H1 (cell line): ENCODE results near the gene APOA1. TPM values are rescaled to one million over a fixed set of nuclear protein-coding genes. Genes with fewer than 3 reads are reported as not detected.

Experiments used
- CTCF ChIA-PET: fragments of 300-600 bp; sonication (Branson Sonifier 250); formaldehyde crosslinking; loops from one replicate; lab custom pipeline; 2021; ENCODE audit not compliant: partially characterized antibody; lab: Charles Lee
- POLR2A ChIA-PET: fragments of 300-600 bp; sonication (Branson Sonifier 250); formaldehyde crosslinking; loops from one replicate; lab custom pipeline; 2021; ENCODE audit warnings: inconsistent platforms; ENCODE audit not compliant: partially characterized antibody; lab: Charles Lee
- DNase-seq, 2 experiments: peaks; one replicate each; pipeline versions ENCODE4 v3.0.0 to v3.0.0-alpha.2; 2010 to 2022; ENCODE audit warnings: low spot score in 2 of 2, low read depth in 1 of 2, mixed read lengths in 1 of 2
- FAIRE-seq: peaks from 2 replicates; lab custom pipeline; 2011; peaks lifted over from hg19 to GRCh38; lab: Jason Lieb, UNC
- H2AFZ ChIP-seq: 2 replicates; pipeline ENCODE4 v1.8.1; 2012; ENCODE audit warnings: low read length, inconsistent platforms
- H2AK5ac ChIP-seq: 2 replicates; pipeline ENCODE4 v1.6.1; 2013; ENCODE audit warnings: low read depth, low read length
- H2BK120ac ChIP-seq: replicated peaks from 2 replicates; pipeline ENCODE3; 2013; ENCODE audit warnings: low read depth, low read length, inconsistent platforms
- H2BK12ac ChIP-seq: 2 replicates; pipeline ENCODE4 v1.6.1; 2013; ENCODE audit warnings: low read depth, low read length
- H2BK15ac ChIP-seq: 2 replicates; pipeline ENCODE4 v1.6.1; 2013; ENCODE audit warnings: low read length
- H2BK20ac ChIP-seq: 2 replicates; pipeline ENCODE4 v1.6.1; 2013; ENCODE audit warnings: low read length
- H2BK5ac ChIP-seq: 2 replicates; pipeline ENCODE4 v1.6.1; 2013; ENCODE audit warnings: low read depth, low read length
- H3K14ac ChIP-seq: 2 replicates; pipeline ENCODE4 v1.6.1; 2013; ENCODE audit warnings: inconsistent platforms; ENCODE audit not compliant: insufficient read length
- H3K18ac ChIP-seq: 2 replicates; pipeline ENCODE4 v1.6.1; 2013; ENCODE audit warnings: low read length; ENCODE audit errors: extremely low read depth
- H3K23ac ChIP-seq: 2 replicates; pipeline ENCODE4 v1.6.1; 2013; ENCODE audit warnings: inconsistent platforms; ENCODE audit not compliant: insufficient read length
- H3K23me2 ChIP-seq: 2 replicates; pipeline ENCODE4 v1.6.1; 2013; ENCODE audit warnings: low read depth, low read length
- H3K27ac ChIP-seq: 2 replicates; pipeline ENCODE4 v1.6.1; 2011; ENCODE audit warnings: low read depth, low read length, inconsistent platforms
- H3K27me3 ChIP-seq, 4 experiments: replicated peaks in 1 of 4; 1 replicate in 1 of 4; 2 replicates in 3 of 4; pipeline versions ENCODE4 v1.6.1 to v1.8.1; 2011 to 2013; ENCODE audit warnings: low read length in 3 of 4, mild to moderate bottlenecking in 3 of 4, inconsistent platforms in 2 of 4, mixed read lengths in 2 of 4, moderate library complexity in 1 of 4; ENCODE audit not compliant: control insufficient read depth in 3 of 4, insufficient read depth in 3 of 4; ENCODE audit errors: extremely low read depth in 1 of 4
- H3K36me3 ChIP-seq, 4 experiments: 2 replicates each; pipeline versions ENCODE4 v1.6.1 to v1.8.1; 2011 to 2013; ENCODE audit warnings: mild to moderate bottlenecking in 4 of 4, low read length in 3 of 4, moderate library complexity in 2 of 4, control low read depth in 1 of 4, inconsistent platforms in 1 of 4; ENCODE audit not compliant: insufficient read depth in 4 of 4, control insufficient read depth in 2 of 4
- H3K4ac ChIP-seq: replicated peaks from 2 replicates; pipeline ENCODE3; 2013; ENCODE audit warnings: low read length, low read depth, mixed read lengths, inconsistent platforms; ENCODE audit not compliant: insufficient read length
- H3K4me1 ChIP-seq, 4 experiments: replicated peaks in 1 of 4; 1 replicate in 1 of 4; 2 replicates in 3 of 4; pipeline versions ENCODE4 v1.6.1 to v1.8.1; 2011 to 2013; ENCODE audit warnings: low read length in 3 of 4, inconsistent platforms in 2 of 4, mixed read lengths in 1 of 4; ENCODE audit not compliant: insufficient read depth in 4 of 4, control insufficient read depth in 3 of 4
- H3K4me2 ChIP-seq, 2 experiments: 2 replicates each; pipeline versions ENCODE4 v1.6.1 to v1.8.1; 2011 to 2013; ENCODE audit warnings: low read depth in 2 of 2, low read length in 2 of 2, control low read depth in 1 of 2, inconsistent platforms in 1 of 2, mild to moderate bottlenecking in 1 of 2; ENCODE audit not compliant: insufficient read depth in 1 of 2
- H3K4me3 ChIP-seq, 4 experiments: fragments of 200-600, 300-600 bp in 1 of 4; sonication (generic), shearing (Covaris generic), sonication (Bioruptor Twin) in 1 of 4; 2 replicates each; pipeline versions ENCODE4 v1.5.1 to v1.8.1; 2011 to 2016; ENCODE audit warnings: low read length in 4 of 4, low read depth in 3 of 4, control low read depth in 2 of 4, inconsistent platforms in 2 of 4, mild to moderate bottlenecking in 2 of 4, mixed read lengths in 1 of 4, moderate library complexity in 1 of 4; ENCODE audit not compliant: insufficient read depth in 2 of 4; ENCODE audit errors: extremely low read depth in 1 of 4
- H3K56ac ChIP-seq: replicated peaks from 2 replicates; pipeline ENCODE3; 2013; ENCODE audit warnings: low read depth, mild to moderate bottlenecking, mixed read lengths, low read length, inconsistent platforms; ENCODE audit not compliant: insufficient read length
- H3K79me1 ChIP-seq: 2 replicates; pipeline ENCODE4 v1.6.1; 2013; ENCODE audit warnings: low read depth, low read length, control low read depth
- H3K79me2 ChIP-seq, 2 experiments: 2 replicates each; pipeline versions ENCODE4 v1.6.1 to v1.8.1; 2012 to 2013; ENCODE audit warnings: low read length in 2 of 2, mild to moderate bottlenecking in 2 of 2, inconsistent platforms in 1 of 2; ENCODE audit not compliant: insufficient read depth in 2 of 2, control insufficient read depth in 1 of 2
- H3K9ac ChIP-seq, 4 experiments: replicated peaks in 1 of 4; 1 replicate in 1 of 4; 2 replicates in 3 of 4; pipeline versions ENCODE4 v1.6.1 to v1.8.1; 2011 to 2013; ENCODE audit warnings: low read depth in 3 of 4, low read length in 3 of 4, control low read depth in 2 of 4, mild to moderate bottlenecking in 2 of 4, moderate library complexity in 2 of 4, inconsistent platforms in 1 of 4; ENCODE audit errors: extremely low read depth in 1 of 4
- H3K9me3 ChIP-seq, 2 experiments: 2 replicates each; pipeline versions ENCODE4 v1.6.1 to v1.8.1; 2012 to 2013; ENCODE audit warnings: mild to moderate bottlenecking in 2 of 2, moderate library complexity in 2 of 2, control low read depth in 1 of 2, inconsistent platforms in 1 of 2, low read depth in 1 of 2, low read length in 1 of 2, mixed read lengths in 1 of 2; ENCODE audit not compliant: insufficient read depth in 2 of 2
- H4K20me1 ChIP-seq, 2 experiments: replicated peaks in 1 of 2; 2 replicates each; pipeline versions ENCODE3 to v1.8.1; 2011 to 2013; ENCODE audit warnings: inconsistent platforms in 2 of 2, low read length in 2 of 2, mild to moderate bottlenecking in 1 of 2; ENCODE audit not compliant: insufficient read depth in 2 of 2, control insufficient read depth in 1 of 2
- H4K5ac ChIP-seq: 2 replicates; pipeline ENCODE4 v1.6.1; 2013; ENCODE audit warnings: low read length, low read depth, mixed read lengths, inconsistent platforms; ENCODE audit not compliant: insufficient read length
- H4K8ac ChIP-seq: 2 replicates; pipeline ENCODE4 v1.8.0; 2013; ENCODE audit warnings: mild to moderate bottlenecking, moderate library complexity, low read length, inconsistent platforms; ENCODE audit not compliant: insufficient read depth; ENCODE audit errors: extremely low read depth
- H4K91ac ChIP-seq: replicated peaks from 2 replicates; pipeline ENCODE3; 2013; ENCODE audit warnings: low read length, mixed read lengths, inconsistent platforms; ENCODE audit not compliant: insufficient read length
- NANOG ChIP-seq: IDR thresholded peaks from 2 replicates; pipeline ENCODE4 v1.6.1; 2011; ENCODE audit warnings: low read length, low read depth, mild to moderate bottlenecking, inconsistent platforms; ENCODE audit not compliant: insufficient read depth, poor library complexity, severe bottlenecking
- RAD21 ChIP-seq, 2 experiments: IDR thresholded peaks in 1 of 2; conservative IDR thresholded peaks in 1 of 2; 2 replicates each; pipeline ENCODE4 v1.6.1; 2011; ENCODE audit warnings: low read depth in 2 of 2, low read length in 2 of 2, improper control_type of control experiment in 1 of 2, inconsistent platforms in 1 of 2, mild to moderate bottlenecking in 1 of 2, moderate library complexity in 1 of 2
- SP1 ChIP-seq: IDR thresholded peaks from 2 replicates; pipeline ENCODE4 v1.6.1; 2011; ENCODE audit warnings: low read depth, low read length
- WGBS, 2 experiments: shearing (Covaris generic) in 1 of 2; methylation state at CpG; one replicate each; pipeline versions ENCODE4 v1.1.6 to v1.1.7; 2013 to 2015; ENCODE audit warnings: low lambda C conversion rate in 2 of 2, mixed read lengths in 2 of 2, inconsistent platforms in 1 of 2, low coverage in 1 of 2, missing lambda C conversion rate in 1 of 2; ENCODE audit not compliant: insufficient replicate concordance in 2 of 2, insufficient coverage in 1 of 2, insufficient read length in 1 of 2; ENCODE audit errors: extremely low coverage in 1 of 2, missing lambda C conversion rate in 1 of 2; 5-methylcytosine and 5-hydroxymethylcytosine counted together
- polyA plus RNA-seq, 7 experiments: library from polyadenylated mRNA; depleted of rRNA in 3 of 7; stranded (reverse) in 5 of 7; unstranded in 2 of 7; fragments of >200 nt in 5 of 7; fragments of 200-250 nt in 2 of 7; gene quantifications; 1 replicate in 5 of 7; 2 replicates in 1 of 7; 4 replicates in 1 of 7; pipeline versions ENCODE4 v1.2.1 to v1.2.3, GENCODE V29; 2011 to 2013; ENCODE audit warnings: missing spikeins in 2 of 7, mixed read lengths in 2 of 7
- total RNA-seq: library from RNA; stranded (reverse); fragmentation: NEBNext Ultra II Directional; extraction: Animal tissue kit (Norgen Biotek cat#: 25700); gene quantifications from 2 replicates; pipeline ENCODE4 v1.2.1, GENCODE V29; 2021

APOA1 gene
- total and polyA plus RNA-seq, 2 of the 8 experiments (the other 6 are each of a cell fraction or from before 2014, with no cell fraction given) = 0.80 TPM; not detected in 1

- 82% methylated on average over 1 of the region's 1 CpG; no CpG with 5 or more reads in 1 of the 2 experiments for WGBS, 2 experiments
- H2AK5ac ChIP-seq = no peak overlapping the region
- no peak for DNase-seq
- no peak overlapping the region for H2BK120ac ChIP-seq
- H3K27ac ChIP-seq = no peak overlapping the region
- H2BK12ac ChIP-seq = no peak overlapping the region
- H2BK15ac ChIP-seq = no peak overlapping the region
- H3K4me2 ChIP-seq = no peak overlapping the region
- peaks cover 0 to 55% (median 38%) of the 10 kb centered on the region in 4 experiments; a peak in 7 of 8 replicates for H3K36me3 ChIP-seq
- H2BK5ac ChIP-seq = no peak overlapping the region
- no peak overlapping the region for H2BK20ac ChIP-seq
- no peak overlapping the region for H4K5ac ChIP-seq
- no peak overlapping the region for H3K18ac ChIP-seq
- ChIA-PET CTCF (interaction anchor here (1.3 to 6.2 kb wide), 2 partner anchors 14 to 361 kb away, joined by 3 to 37 read pairs; no protein-coding TSS in a partner anchor), POLR2A (no interaction called here)
- no peaks in the 10 kb centered on the region for H3K79me2 ChIP-seq
- no peaks in the 10 kb centered on the region for H3K23me2 ChIP-seq
- H4K20me1 ChIP-seq = peaks cover 0 to 3% of the 10 kb centered on the region in 2 experiments
- H3K27me3 ChIP-seq = no peaks in the 10 kb centered on the region
- H4K91ac ChIP-seq = no peak overlapping the region
- no peaks in the 10 kb centered on the region for H3K9me3 ChIP-seq
- no peak overlapping the region for H3K4ac ChIP-seq
- FAIRE-seq = no peak
- H4K8ac ChIP-seq = no peak overlapping the region
- no peaks in the 10 kb centered on the region for H3K4me1 ChIP-seq
- H2AFZ ChIP-seq = no peak overlapping the region
- H3K14ac ChIP-seq = no peak overlapping the region
- H3K4me3 ChIP-seq = no peak overlapping the region
- H3K56ac ChIP-seq = no peak overlapping the region
- no peak overlapping the region for H3K23ac ChIP-seq
- no peak overlapping the region for H3K9ac ChIP-seq
- no peaks in the 10 kb centered on the region for H3K79me1 ChIP-seq
- TF ChIP-seq NANOG = no peak
- TF ChIP-seq RAD21 (IDR thresholded peaks at IDR 0.05 in 1 of 2, conservative IDR thresholded peaks at IDR 0.05 in 1 of 2; ENCODE audit: low read depth in 2 of 2, low read length in 2 of 2) = no peak
- no peak for TF ChIP-seq SP1
These were observed 28.3 kb upstream of the APOA1 start for GRCh38 chr11:116865696-116866095.
